Measurements from ENCODE around the gene CST11. TPM values are rescaled to one million over a fixed set of nuclear protein-coding genes. Genes with fewer than 3 reads are reported as not detected.
A peak's percentile ranks its signal among the peaks of the same experiment; 100 is the strongest.

CST11 gene
- total RNA-seq, 1 experiment from 2014 or later = not detected

GRCh38 chr20:23415959-23416583, 36.6 kb downstream of the CST11 start:
- no peak for DNase-seq (ENCODE audit: low spot score)
- ChIA-PET POLR2A (no interaction called here), CTCF (interaction anchor here (1.3 kb wide), 1 partner anchor 75 kb away, joined by 3 read pairs; no protein-coding TSS in a partner anchor)
- no peak for ATAC-seq
- Mint-ChIP-seq H3K36me3 (peaks cover 6% of the 10 kb centered on the region), H3K27me3 (ENCODE audit: low read depth) (no peaks in the 10 kb centered on the region), H3K4me1 (peaks cover 21% of the 10 kb centered on the region), H3K4me3 (no peak overlapping the region), H3K9me3 (no peaks in the 10 kb centered on the region), H3K27ac (peak overlapping the region; percentile 31; the same call in 1 of the 2 replicates)
- no peak for TF ChIP-seq CTCF (IDR thresholded peaks at IDR 0.05)
- no peak for TF ChIP-seq TEAD4 (CRISPR knock-in tag; IDR thresholded peaks at IDR 0.05)
- no peak for TF ChIP-seq E2F5 (CRISPR knock-in tag; IDR thresholded peaks at IDR 0.05)
- no peak for TF ChIP-seq ZSCAN18 (CRISPR knock-in tag; IDR thresholded peaks at IDR 0.05)
- TF ChIP-seq ERG (CRISPR knock-in tag; IDR thresholded peaks at IDR 0.05) = no peak
- no peak for TF ChIP-seq EMX1 (CRISPR knock-in tag; IDR thresholded peaks at IDR 0.05)
- TF ChIP-seq PREB (CRISPR knock-in tag; IDR thresholded peaks at IDR 0.05; ENCODE audit: borderline replicate concordance) = no peak
- TF ChIP-seq ZNF512 (CRISPR knock-in tag; IDR thresholded peaks at IDR 0.05; ENCODE audit: borderline replicate concordance) = no peak
- TF ChIP-seq AR (CRISPR knock-in tag; IDR thresholded peaks at IDR 0.05) = no peak
- TF ChIP-seq FOXP1 (CRISPR knock-in tag; IDR thresholded peaks at IDR 0.05; ENCODE audit: borderline replicate concordance) = no peak
- no peak for TF ChIP-seq NR1H2 (CRISPR knock-in tag; IDR thresholded peaks at IDR 0.05)

GRCh38 chr20:23415555-23415954, 37.1 kb downstream of the CST11 start:
- H3K4me3 Mint-ChIP-seq = no peak overlapping the region
- H3K9me3 Mint-ChIP-seq = no peaks in the 10 kb centered on the region
- H3K4me1 Mint-ChIP-seq = peaks cover 21% of the 10 kb centered on the region
- ChIA-PET CTCF (interaction anchor here (1.3 kb wide), 1 partner anchor 75 kb away, joined by 3 read pairs; no protein-coding TSS in a partner anchor), POLR2A (no interaction called here)
- H3K27ac Mint-ChIP-seq = no peak overlapping the region
- DNase-seq (ENCODE audit: low spot score) (no peak), ATAC-seq (no peak)
- H3K27me3 Mint-ChIP-seq (ENCODE audit: low read depth) = no peaks in the 10 kb centered on the region
- peaks cover 6% of the 10 kb centered on the region for H3K36me3 Mint-ChIP-seq
- TF ChIP-seq NR1H2 (CRISPR knock-in tag; IDR thresholded peaks at IDR 0.05) (no peak), SMAD4 (CRISPR knock-in tag; IDR thresholded peaks at IDR 0.05) (no peak), AFF4 (CRISPR knock-in tag; IDR thresholded peaks at IDR 0.05; ENCODE audit: borderline replicate concordance) (no peak), E2F1 (CRISPR knock-in tag; IDR thresholded peaks at IDR 0.05) (no peak), TP53 (CRISPR knock-in tag; IDR thresholded peaks at IDR 0.05) (no peak), FOXK1 (CRISPR knock-in tag; IDR thresholded peaks at IDR 0.05) (no peak), HMGA2 (CRISPR knock-in tag; IDR thresholded peaks at IDR 0.05) (no peak)
